GM12891 (cell line): ENCODE data around the gene VWC2.
"Not testable (repeated sequence)": the region's sequence is repeated elsewhere in the genome, so short reads cannot be mapped to it uniquely, and the experiment has no call there.

ENCODE experiments used
- POLR2A ChIP-seq: IDR thresholded peaks from 2 replicates; pipeline ENCODE4 v1.6.1; 2011; ENCODE audit warnings: low read depth, low read length, control low read depth
- POLR2AphosphoS5 ChIP-seq: IDR thresholded peaks from 2 replicates; pipeline ENCODE4 v1.6.1; 2011; ENCODE audit warnings: low read depth, low read length, control low read depth
- SPI1 ChIP-seq: IDR thresholded peaks from 2 replicates; pipeline ENCODE4 v1.6.1; 2011; ENCODE audit warnings: low read depth, low read length, control low read depth
- TAF1 ChIP-seq: IDR thresholded peaks from 2 replicates; pipeline ENCODE4 v1.6.1; 2011; ENCODE audit warnings: low read depth, low read length, control low read depth

DNA sequence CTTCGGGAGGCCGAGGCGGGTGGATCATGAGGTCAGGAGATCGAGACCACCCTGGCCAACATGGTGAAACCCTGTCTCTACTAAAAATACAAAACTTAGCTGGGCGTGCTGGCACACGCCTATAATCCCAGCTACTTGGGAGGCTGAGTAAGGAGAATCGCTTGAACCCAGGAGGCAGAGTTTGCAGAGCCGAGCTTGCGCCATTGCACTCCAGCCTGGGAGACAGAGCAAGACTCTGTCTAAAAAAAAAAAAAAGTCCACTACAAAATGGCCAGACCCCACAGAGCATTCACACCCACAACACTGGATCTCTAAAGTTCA is 78.1 kb downstream of the VWC2 start:
- TF ChIP-seq POLR2A, POLR2AphosphoS5, TAF1, SPI1: not testable (repeated sequence)
